Skin of body (tissue), 2 donors: Measurements from ENCODE around the gene RTRAF. TPM values are rescaled to one million over a fixed set of nuclear protein-coding genes. Genes with fewer than 3 reads are reported as not detected.

Source experiments
- DNase-seq: peaks from one replicate; lab custom pipeline; 2025; lab: John Stamatoyannopoulos, UW
- total RNA-seq: library from RNA; depleted of rRNA; stranded (reverse); fragments of >200 nt; gene quantifications from one replicate; pipeline ENCODE4 v1.2.3, GENCODE V29; 2014

Gene RTRAF
- total RNA-seq = 115 TPM

DNA sequence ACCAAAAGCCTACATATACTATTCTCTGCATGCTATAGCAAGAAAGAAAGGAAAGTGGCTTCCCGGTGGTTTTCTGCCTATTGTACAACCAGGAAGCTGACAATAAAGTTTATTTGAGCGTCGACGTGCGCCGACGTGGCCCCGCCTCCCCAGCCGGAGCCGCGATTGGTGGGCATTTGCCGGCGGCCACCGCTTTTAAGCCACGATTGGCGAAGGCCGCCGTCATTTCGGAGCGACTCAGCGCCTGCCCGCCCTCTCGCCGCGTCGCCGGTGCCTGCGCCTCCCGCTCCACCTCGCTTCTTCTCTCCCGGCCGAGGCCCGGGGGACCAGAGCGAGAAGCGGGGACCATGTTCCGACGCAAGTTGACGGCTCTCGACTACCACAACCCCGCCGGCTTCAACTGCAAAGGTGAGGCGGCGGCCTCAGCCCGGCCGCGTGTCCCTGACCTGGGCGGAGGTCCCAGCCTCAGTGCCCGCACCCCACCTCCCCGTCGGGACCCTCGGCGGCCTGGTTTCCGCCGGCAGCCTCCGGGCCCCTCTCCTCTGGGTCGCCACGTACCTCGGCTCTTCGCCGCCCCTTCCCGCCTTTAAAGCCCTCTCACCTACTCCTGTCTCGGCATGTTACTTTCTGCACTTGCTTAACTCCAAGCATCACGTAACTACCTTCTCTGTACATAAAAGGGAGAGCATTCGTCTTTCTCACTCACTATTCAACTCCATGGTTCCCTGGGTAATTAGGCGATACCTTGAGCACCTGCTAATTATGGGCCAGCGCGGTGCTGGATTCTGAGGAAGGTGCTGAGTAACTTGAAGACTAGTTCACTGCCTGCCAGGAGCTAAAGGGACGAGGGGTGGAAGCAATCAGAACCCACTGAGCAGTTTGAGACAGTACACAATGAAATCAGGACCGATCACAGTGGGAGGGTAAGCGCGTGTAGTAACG, at the start of gene RTRAF:
RTRAF (plus strand) TSS at position 254 of the 942 bp plus-strand sequence; CDS start at position 348, 94 bp downstream.
- peak; percentile 97 for DNase-seq

DNA sequence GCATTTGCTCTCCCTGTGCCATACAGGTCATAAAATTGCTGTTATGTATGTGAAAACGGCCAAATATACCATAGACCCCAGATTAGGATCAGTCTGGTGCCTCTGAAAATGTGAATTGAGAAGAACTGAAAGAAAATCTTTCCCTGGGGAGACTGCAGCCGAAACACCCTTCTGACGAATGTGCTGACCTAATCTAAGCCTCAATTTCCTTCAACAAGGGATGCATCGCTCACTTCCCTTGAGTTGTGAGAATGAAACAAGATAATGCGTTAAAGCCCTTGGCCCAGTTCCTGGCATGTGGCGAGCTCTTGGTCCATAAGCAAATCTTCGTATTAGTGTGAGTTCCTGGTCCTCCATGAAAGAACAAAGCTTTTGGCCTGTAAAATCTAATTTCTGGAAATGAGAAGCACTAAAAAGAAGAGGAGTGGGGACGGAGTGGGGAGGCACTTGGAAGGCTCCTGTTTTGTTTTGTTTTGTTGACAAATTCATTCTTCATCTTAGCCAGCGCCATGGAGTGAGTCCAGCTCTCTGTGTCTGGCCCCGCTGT, 49.5 kb upstream of the RTRAF start:
- no peak for DNase-seq

DNA sequence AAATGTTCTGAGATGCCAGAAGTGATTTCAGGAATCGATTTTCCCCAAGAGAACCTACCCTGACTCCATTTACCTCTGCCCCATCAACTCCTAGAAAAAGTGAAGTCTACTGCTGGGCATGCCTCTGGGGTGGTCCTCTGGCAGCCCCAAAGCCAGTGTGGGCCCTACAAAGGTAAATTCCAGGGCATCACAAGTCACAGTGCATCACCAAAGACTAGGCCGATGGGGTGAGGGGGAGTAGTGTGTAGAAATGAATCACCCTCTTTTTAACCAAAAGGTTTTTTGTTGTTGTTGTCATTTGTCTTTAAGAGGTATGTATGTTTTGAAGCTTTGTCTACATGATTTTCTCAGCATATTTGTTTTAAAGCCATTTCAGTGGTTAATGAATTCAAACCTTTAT, 46.4 kb upstream of the RTRAF start:
- DNase-seq = no peak

DNA sequence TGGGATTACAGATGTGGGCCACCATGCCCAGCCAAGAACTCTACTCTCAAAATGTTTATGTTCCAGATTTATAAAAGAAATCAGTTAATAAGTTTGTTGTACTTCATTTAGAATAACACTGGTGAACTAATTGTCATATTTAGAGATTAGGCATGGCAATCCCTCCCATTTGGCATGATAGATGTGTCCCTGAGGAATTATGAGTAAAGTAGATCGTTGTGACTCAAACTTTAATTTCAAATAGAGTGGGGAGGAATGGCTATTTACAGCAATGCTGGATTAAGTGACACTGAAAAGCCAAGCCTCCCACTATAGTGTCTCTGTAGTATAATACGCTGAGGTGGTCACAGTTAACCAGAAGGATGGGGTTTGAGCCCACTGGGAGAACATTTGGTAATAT, 39.3 kb upstream of the RTRAF start:
- no peak for DNase-seq

DNA sequence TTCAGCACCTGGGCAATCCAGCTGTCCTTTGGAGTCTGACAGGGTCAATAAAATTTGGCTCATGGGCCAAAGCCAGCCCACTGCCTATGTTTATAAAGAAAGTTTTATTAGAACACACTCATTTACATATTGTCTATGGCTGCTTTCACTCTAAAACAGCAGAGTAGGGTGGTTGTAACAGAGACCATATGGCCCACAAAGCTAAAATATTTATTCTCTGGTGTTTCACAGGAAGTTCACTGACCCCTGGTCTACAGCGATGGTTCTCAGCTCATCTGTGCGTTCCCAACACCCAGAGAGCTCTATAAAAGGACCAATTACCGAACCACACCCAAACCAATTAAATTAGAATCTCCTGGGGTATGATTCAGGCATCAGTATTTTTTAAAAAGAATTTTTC, 37.7 kb upstream of the RTRAF start:
- no peak for DNase-seq

DNA sequence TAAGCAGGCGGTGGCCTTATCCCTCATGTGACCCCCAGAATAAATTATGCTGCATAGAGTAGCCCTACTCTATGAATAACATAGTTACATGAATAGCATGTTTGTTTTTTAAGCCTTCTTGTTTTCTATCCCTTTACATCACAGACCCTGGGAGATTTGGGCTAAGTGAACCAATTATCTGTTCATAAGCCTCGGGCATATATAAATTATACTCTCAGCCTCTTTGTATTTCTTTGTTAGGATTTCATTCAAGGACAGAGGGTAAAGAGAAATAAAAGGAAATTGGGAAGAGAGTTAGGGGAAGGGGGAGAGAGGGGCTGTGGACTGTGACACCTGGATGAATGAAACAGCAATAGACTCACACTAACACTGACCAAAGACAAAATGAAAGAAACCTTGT, 35.3 kb upstream of the RTRAF start:
- DNase-seq = no peak

DNA sequence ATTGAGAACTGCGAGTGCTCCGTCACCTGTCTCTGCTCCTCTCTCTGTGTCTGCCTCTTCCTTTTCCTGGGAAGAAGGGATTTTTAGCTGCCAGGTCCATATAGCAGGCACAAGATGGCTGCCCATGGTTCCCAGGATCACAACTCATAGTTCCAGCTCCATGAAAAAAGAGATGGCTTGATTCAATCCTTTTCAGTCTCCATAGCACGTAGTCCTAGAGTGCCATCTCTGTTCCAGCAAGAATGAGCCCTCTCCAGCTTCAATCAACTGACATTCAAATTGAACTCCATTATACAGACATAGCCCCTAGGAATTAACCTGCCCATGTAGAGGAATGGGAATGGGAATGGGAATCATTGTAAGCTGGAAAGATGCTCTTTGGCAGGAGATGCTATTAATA, 34.7 kb upstream of the RTRAF start:
- DNase-seq = no peak

DNA sequence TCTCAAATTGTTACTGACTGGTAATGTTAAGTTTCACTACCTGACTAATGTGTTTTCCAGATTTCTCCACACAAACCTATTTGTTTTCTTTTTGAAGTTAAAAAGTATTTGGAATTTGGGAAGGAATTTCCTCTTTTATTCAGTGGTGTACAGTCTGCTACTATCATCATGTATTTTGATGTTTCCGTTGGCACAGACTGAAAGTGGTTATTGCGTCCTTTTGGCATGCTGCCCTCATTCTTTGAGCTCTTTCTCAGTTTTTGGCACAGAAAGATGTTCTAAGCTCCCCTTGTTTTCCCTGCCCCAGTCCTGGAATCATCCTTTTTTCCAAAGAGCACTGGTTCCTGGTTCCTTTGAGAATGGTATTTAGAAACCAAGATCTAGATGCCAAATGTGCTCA, 31.4 kb upstream of the RTRAF start:
- DNase-seq = no peak

DNA sequence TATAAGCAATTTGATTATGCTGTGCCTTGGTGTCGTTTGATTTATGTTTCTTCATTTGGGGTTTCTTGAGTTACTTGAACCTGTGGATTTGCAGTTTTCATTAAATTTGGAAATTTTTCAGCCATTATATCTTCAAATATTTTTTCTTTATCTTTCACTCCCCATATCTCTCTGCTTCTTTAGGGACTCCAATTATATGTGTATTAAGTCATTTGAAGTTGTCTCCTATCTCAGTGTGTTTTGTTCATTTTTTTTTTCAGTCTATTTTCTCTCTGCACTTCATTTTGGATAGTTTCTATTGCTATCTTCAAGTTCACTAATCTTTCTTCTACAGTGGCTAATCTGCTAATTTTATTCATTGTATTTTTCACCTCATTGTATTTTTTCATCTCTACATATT, 29.4 kb upstream of the RTRAF start:
- no peak for DNase-seq

DNA sequence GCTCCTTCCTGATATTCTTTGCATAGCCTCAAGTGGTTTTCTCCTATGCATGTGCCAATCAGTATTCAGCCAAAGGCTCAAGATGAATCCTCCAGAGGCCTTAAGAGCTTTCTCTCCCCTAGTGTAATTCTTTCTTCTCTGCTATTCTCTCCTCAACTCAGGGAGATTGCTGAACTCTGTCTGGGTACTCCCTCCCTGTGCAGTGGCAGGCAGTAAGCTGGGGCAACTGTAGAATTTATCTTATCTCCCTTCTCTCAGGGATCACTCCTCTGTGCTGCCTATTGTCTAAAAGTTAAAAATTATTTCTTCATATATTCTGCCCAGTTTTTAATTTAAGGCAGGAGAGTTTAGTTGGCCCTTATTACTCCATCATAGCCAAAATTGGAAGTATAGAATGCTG, 28.5 kb upstream of the RTRAF start:
- DNase-seq = no peak

DNA sequence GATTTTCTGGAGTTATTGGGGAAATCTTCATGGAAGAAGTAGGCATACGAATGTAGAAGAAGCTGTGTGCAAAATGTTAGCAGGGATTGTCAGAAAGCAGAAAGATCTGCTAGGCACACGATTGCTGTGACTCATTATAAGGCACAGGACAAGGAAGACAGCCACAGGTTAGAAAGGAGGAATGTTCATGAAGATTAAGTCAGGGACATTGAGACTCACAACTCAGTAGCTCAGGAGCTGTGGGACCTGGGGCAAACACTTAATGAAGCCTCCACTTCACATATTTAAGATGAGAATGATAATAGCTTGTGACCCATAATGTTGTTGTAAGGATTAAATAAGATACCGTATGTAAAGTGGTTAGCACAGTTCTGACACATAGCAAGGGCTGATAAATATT, 26.6 kb upstream of the RTRAF start:
- DNase-seq = no peak

DNA sequence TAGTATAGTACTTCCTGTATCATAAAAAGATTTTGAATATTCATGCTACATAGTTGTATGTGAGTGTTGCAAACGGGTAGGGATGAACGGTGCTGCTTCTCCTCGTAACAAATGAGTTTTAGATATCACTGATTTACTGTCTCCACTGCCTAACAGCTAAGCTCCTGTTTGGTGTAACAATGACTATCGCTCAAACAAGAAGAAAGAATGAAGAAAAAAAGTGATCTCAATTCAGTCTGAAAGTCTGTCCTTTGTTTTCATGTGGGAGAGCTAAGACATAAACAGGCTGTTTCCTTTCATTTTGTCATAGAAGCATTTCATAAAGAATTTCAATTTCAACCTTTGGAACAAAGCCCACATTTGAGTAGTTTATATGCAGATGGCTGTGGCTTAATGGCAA, 26.1 kb upstream of the RTRAF start:
- DNase-seq = peak; percentile 75

DNA sequence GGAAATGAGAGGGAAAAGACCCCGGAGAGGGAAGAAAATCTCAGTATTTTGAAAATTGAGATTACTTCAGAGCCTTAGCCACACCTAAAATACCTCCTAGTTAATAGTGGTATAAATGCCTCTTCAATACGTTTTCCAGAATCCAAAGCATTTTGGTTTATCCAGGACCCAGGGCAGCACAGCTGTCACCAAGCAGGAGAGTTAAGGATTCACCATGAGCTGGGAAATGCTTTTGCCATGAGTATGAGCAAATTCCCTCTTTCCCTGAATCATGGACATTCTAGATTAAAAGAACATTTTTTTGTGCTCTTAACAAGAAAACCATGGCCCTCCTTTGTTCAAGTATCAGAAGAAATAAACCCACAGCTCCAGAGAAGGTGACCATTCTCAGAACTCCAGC, 21.8 kb upstream of the RTRAF start:
- DNase-seq = no peak

DNA sequence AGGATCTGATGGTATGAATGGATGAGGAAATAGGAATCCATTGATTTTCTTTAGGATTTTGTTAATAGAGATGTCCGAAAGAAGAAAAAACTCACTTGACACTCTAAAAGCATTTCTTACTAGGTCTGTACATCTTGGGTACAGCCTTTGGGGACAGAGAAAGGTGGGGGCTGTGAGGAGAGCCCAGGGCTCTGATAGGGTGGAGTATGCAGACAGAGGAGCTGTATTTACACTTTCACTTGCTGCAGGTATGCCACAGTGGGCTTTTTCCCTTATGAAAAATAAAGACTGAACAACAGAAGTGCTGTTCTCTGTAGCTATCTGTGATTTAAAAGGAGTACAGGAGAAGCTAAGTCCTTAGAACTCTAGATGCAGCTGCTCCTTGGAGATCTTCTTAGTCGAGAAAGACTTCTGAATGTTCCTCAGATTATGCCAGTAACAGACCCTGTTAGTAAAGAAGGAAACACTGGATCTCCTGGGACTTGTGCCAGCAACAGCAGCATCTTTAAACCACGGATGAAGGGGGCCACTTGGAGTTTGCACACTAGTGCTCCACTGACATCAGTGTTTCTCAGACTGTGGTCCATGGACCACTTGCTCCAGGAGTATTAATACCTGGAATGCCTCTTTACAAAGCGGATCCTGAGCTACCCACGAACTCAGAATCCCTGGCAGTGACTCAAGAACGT, 19.4 kb upstream of the RTRAF start:
- DNase-seq = no peak

DNA sequence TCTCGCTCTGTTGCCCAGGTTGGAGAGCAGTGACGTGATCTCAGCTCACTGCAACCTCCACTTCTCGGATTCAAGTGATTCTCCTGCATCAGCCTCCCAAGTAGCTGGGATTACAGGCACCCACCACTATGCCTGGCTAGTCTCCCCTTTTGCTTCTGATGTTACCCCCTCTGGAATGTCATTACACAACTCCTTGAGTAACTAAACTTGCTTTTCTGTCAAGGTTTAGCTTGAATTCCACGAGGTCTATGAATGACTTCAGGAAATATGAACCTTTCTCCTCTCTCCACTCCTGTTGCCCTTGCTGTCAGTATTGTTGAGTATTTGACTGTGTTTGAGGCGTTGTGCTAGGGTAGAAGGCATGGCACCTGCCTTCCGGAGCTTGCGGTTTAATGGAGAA, 16.8 kb upstream of the RTRAF start:
- DNase-seq = no peak

DNA sequence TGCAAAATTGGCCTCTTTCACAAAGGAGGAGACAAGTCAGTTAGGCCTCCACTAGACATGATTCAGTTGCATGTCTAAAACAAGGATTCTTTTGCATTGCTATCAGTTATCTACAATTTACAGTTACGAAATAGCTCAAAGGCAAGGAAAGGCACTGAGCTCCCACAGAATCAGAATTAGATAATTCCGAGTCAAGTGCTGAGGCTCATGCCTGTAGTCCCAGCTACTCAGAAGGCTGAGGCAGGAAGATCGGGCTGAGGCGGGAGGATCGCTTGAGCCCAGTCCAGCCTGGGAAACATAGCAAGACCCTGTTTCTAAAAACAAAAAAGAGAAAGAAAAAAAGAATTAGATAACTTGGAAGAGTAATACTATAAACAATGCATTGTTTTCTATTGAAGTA, 12.3 kb upstream of the RTRAF start:
- DNase-seq = no peak

DNA sequence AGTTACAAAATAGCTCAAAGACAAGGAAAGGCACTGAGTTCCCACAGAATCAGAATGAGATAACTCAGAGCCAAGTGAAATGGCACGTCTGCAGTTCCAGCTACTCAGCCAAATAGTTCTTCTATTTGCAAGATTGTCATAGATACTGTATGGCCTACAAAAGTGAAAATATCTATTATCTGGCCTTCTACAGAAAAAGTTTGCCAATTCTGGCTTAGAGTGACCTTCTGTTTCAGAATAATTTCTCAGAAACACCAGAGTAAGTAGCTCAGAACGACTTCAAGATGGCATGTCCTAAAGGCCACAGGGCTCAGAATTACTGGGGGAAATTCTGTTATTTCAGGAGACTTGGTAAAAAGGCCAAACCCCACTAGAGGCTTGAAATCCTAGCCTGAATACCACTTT, 10.7 kb upstream of the RTRAF start:
- DNase-seq = no peak

DNA sequence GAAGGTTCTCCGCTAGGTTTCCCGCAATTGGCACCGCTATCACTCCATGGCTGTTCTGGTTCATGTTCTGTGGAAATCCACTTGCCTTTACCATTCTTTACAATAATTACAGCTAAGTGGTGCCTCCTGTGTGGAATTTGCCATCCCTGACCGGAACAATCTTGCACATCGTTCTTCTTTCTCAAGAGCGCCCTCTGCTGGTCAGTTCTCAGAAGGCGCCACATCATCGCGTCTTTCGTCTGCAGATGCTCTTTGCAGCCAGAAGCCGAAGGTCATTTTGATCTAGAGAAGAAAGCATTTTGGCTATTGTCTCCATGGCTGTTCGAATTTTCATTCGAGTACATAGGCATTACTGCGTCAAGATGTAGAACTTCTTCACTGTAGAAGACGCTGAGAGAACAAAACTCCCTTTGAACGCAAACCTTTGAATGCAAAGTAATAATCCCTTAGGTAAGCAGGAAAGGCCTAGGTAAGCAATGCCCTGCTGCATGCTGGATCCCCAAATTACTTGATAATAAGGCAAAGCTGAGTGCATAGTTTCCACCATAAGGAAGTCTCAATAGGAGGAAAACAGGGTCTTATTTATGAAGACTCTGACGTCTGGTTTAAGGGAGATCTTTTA, 10.1 kb upstream of the RTRAF start:
- peak; percentile 56 for DNase-seq

DNA sequence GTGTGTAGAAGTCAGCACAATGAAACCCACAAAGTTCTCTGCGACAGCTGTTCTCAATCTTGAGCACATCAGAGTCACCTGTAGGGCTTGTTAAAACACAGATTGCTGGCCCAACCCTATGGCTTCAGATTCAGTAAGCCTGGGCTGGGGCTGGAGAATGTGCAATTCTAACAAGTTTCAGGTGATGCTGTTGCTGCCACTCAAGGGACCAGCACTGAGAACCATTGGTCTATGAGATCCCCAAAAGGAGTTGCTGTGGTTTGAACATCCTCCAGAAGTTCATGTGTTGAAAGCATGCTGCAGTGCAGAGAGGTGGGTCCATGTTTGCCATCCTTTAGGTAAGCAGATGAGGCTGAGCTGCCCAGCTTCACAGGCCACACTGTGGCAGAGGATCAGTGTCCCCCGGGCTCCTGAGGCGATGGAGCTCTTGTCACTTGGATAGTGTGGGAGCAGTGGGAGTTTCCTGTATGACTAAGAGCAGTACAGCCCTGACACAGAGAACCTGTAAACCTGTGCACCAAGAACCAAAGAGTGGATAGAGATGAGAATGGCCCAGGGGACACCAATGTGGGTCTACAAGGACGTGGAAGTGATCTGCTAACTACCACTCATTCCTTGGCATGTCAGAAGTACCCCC, 8.0 kb upstream of the RTRAF start:
- no peak for DNase-seq

DNA sequence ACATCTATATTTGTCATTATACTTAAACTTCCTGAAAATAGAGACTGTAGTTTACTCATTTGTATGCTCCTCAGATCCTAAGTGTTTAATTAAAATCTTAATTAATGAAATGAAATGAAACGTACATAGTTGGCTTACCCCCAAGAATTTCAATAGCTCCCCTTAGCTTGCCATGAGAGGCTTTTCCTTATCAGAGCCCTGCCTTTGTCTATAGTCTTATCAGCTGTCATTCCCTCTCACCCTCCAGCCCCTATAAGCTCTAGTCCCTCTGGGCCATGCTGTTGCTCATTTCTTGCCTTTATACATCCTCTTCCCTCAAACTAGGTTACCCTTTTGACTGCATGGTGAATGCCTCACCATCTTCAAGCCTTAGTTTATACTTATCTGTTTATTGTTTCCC, 1.1 kb upstream of the RTRAF start:
- DNase-seq = no peak

DNA sequence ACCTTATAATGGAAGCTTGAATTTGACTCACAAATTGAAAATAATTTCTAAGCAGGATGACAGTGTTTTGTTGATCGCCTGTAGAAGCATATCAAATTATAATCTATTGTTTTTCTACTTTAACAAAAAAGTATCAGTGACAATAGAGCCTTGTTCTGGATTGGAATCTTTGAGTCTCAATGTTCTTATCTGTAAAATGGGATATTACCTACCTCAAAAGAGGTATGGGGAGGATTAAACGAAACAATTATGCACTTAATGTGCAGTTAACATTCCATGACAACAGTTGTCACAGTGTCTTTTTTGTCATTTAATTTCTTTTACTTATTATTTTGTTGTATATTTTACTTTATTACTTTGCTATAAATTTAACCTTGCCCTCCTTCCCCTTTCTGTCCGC, 1.1 kb downstream of the RTRAF start:
- no peak for DNase-seq
